Activated T-helper 17 cell treated with anti-CD3 and anti-CD28 coated beads, Interleukin-2, amount 50 U/mL, for 72 hours (primary cell): ENCODE data around the gene CIB4. TPM values are rescaled to one million over a fixed set of nuclear protein-coding genes. Genes with fewer than 3 reads are reported as not detected.

Experiments
- ATAC-seq: fragments of 150-1000 bp; cut with Tn5 transposase; replicated peaks from 2 replicates; pipeline ENCODE4 v1.10.0; 2021; ENCODE audit warnings: mild to moderate bottlenecking, moderate library complexity
- H3K27ac Mint-ChIP-seq: one replicate; pipeline ENCODE4 v1.8.0; 2022; ENCODE audit warnings: mixed read lengths
- H3K27me3 Mint-ChIP-seq: one replicate; pipeline ENCODE4 v1.8.0; 2022; ENCODE audit warnings: mixed read lengths
- H3K36me3 Mint-ChIP-seq: one replicate; pipeline ENCODE4 v1.8.0; 2022; ENCODE audit warnings: low read depth, mild to moderate bottlenecking, mixed read lengths
- H3K4me1 Mint-ChIP-seq: one replicate; pipeline ENCODE4 v1.8.0; 2022; ENCODE audit warnings: mixed read lengths
- H3K4me3 Mint-ChIP-seq: one replicate; pipeline ENCODE4 v1.8.0; 2022; ENCODE audit warnings: mild to moderate bottlenecking, mixed read lengths
- H3K9me3 Mint-ChIP-seq: one replicate; pipeline ENCODE4 v1.8.0; 2022; ENCODE audit warnings: mixed read lengths
- total RNA-seq, 2 donors: library from RNA; stranded (reverse); gene quantifications; one replicate each; pipeline ENCODE4 v1.2.3, GENCODE V29; 2022

The CIB4 gene
- total RNA-seq, 2 donors from 2014 or later, result not detected

DNA sequence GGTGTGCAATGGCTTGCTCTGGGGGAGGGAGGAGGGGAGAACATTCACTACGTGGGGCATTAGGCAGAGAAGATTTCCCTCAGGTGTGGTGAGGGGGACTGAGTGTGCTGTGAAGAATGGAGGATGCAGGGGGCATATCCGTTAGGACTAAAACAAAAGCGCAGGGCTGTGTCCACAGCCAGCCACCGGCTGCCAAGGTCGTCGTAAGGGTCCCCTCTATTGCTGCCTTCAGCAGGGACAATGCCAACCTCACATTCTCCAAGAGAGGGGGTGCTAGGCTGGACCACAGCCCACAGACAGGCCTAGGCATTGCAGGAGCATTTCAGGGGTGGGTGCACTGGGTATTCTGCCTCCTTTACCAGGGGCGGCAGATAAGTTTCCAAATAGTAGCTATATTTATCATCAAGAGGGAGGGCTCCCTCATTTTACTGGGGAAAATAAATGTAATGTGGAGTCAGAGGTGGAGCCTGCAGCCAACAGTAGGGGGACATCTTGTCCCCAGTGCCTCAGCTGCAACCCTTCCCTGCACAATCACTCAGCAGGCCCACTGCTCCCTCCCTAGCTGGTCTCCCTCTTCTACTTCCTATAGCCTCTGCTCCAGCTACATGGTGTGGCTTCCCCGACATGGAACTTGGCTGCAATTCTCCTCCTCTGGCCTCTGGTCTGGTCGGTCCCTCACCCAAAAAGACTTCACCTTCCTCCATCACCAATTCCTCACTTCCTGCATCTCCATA, 88.4 kb downstream of the CIB4 start:
- Mint-ChIP-seq H3K36me3 (no peaks in the 10 kb centered on the region), H3K27me3 (peaks cover 32% of the 10 kb centered on the region), H3K4me1 (no peaks in the 10 kb centered on the region), H3K4me3 (no peak overlapping the region), H3K27ac (no peak overlapping the region), H3K9me3 (no peaks in the 10 kb centered on the region)
- no peak for ATAC-seq

DNA sequence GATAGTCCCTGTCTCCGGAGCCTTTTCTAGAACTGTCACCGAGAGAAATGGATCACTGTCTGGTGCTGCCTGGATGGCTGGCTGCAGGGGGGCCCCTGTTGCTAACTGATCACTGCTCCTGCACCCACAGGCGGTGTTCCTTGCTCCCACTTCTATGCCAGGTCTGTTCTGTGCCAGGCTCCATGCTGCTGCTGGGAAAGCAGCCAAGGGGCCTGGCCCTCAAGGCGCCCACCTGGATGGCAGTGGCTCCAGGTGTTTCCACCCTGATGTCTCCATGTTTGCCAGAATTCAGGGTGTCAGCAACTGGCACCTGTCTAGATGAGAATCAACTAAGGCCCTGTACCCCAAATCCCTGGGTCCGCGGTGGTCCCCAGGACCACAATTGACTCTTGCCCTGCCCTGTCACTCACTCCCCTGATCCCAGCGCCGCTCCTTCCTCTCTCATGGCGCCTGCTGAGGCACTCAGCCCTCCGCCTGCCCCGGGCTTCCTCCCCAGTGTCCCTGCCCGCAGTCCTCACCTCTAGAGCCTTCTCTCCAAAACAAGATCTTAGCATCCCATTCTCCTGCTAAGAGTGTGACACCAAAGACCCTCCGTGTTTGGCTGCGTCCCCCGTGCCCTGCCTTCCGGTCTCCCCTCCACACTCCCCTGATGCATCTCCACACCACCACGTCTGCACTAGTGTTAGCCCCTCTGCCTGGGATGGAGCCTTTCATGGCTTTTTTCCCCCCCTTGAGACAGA, 90.7 kb downstream of the CIB4 start:
- no peak overlapping the region for H3K4me3 Mint-ChIP-seq

DNA sequence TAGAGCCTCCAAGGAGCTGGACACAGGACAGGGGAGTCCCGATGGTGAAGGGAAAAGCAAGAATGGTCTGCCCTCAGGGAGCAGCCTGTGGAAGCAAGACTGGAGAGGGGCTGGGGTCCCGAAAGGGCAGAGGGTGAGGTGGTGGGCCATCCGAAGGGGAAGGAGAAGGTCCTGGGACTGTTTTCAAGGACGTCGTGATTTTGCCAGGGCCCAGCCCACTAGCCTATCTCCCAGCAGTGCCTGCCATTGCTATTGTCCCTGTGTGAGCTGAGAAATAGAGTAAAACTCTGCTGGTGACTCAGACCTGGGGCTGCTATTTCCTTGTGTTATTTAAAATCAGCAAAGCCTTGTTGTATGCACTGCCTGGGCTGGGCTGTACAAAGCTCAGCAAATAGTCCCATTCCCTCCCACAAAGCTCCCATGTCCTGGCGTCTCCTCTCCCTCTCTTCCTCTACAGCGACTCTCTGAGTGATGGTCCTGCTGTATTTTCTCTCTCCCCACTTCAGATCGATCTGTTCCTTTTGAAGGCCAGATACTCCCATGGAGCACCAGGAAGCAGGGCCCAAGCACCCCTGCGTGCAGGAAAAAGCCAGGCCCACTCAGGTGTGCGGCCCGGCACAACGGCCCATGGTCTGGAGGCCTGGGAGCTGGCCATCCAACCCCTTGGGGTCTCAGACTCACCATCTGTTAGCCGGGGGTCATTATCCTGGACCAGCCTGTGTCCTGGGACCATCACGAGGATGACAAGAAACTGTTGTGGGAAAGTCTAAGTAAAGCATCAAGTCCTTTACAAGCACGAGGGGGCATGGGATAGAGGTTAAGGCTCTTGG, 98.3 kb downstream of the CIB4 start:
- no peak for ATAC-seq
- Mint-ChIP-seq H3K4me1 (no peaks in the 10 kb centered on the region), H3K27me3 (peaks cover 4% of the 10 kb centered on the region), H3K9me3 (no peaks in the 10 kb centered on the region), H3K36me3 (no peaks in the 10 kb centered on the region), H3K4me3 (no peak overlapping the region), H3K27ac (no peak overlapping the region)

More for the DNA sequence above, 90.7 kb downstream of the CIB4 start:
- Mint-ChIP-seq H3K27me3 (peaks cover 23% of the 10 kb centered on the region), H3K27ac (no peak overlapping the region), H3K36me3 (no peaks in the 10 kb centered on the region), H3K4me1 (no peaks in the 10 kb centered on the region), H3K9me3 (no peaks in the 10 kb centered on the region)
- no peak for ATAC-seq

DNA sequence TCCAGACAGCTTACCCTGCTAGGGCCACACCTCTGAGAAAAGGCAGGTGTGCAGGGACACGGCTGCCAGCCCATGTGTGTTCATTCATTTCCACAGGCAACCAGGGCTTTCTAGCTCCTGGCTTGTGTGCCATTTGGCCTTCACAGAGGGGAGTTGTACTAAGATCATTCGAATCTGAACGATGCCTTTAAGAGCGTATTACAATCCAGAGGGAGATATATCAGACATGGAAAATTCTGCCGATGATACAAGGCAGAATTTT, 99.0 kb downstream of the CIB4 start:
- Mint-ChIP-seq H3K27me3 (peaks cover 4% of the 10 kb centered on the region), H3K27ac (no peak overlapping the region), H3K36me3 (no peaks in the 10 kb centered on the region), H3K4me1 (no peaks in the 10 kb centered on the region), H3K9me3 (no peaks in the 10 kb centered on the region), H3K4me3 (no peak overlapping the region)
- no peak for ATAC-seq

DNA sequence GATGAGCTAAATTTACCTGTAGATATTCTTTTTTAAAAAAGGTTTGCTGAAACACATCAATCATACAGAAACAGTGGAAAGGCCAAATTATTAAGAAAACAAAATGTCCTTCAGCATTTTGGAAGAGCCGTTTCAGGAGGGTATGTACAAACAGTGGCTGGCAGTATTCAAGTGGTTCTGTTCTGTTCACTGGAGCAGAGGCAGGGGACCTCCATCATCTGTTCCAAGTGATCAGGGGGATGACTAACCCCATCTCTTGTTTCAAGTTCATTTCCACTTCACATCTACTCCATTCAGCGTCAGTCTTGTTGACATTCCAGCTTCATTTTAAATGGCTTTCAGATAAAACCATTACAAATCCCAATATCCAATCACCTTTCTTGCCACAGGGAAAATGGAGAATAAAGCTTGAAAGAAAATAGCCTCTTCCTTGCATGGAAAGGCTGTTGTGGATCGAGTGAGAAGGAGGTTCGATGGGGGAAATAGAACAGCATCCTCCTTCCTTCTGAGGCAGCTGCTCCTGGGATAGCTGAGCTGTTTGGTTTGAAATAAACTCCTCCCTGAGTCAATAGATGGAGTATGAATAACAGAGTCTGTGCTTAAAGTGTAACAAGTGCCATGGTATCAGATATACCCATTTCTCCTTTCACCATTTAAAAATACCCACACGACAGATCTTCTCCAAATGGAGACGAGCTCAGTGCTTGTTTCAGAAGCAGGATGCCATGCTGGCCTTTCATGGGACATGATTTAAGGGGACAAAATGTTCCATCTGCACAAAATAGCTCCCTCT, 99.6 kb downstream of the CIB4 start:
- Mint-ChIP-seq H3K4me3 (no peak overlapping the region), H3K9me3 (no peaks in the 10 kb centered on the region), H3K4me1 (no peaks in the 10 kb centered on the region), H3K27me3 (peaks cover 6% of the 10 kb centered on the region), H3K27ac (no peak overlapping the region), H3K36me3 (no peaks in the 10 kb centered on the region)
- ATAC-seq, result no peak

DNA sequence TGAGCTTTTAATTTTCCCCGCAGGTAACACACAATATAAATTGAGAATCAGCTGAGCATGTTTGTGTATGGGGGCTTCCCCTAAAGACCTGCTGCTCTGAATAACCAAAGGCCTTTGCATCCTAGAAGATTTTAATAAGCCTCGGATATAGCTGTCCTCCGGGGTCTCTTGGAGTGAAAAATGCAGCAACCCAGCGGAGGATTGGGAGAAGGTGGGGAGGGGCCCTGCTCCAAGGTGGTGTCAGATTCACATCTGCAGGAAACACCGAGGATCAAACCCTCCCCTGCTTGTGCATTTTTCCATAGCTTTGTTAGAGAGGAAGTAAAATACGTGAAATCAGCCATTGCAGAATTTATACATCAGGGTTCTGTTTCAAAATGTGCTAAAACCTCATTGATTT, 100.2 kb downstream of the CIB4 start:
- H3K4me3 Mint-ChIP-seq, result no peak overlapping the region
- no peaks in the 10 kb centered on the region for H3K4me1 Mint-ChIP-seq
- no peaks in the 10 kb centered on the region for H3K9me3 Mint-ChIP-seq
- no peak overlapping the region for H3K27ac Mint-ChIP-seq
- ATAC-seq, result no peak
- peaks cover 7% of the 10 kb centered on the region for H3K27me3 Mint-ChIP-seq
- no peaks in the 10 kb centered on the region for H3K36me3 Mint-ChIP-seq

DNA sequence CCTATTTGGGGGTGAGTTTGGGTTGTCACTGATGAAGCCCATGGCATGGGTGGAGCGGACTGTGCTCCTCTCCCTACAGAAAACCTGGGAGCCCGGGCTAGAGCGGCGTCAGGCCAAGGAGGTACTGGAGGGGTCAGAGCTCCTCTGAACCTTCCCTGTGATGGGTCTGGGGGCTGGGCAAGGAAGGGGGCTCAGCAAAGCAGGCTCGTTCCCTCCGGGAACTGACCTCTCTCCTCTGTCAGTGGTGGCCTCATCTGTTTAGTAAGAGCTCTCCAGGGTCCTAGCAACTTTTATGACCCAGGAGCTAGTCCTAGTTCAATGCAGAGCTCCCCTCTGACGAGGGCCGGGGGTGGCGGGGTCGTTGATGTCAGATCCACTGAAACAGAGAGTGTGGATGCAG, 100.9 kb downstream of the CIB4 start:
- no peaks in the 10 kb centered on the region for H3K9me3 Mint-ChIP-seq

DNA sequence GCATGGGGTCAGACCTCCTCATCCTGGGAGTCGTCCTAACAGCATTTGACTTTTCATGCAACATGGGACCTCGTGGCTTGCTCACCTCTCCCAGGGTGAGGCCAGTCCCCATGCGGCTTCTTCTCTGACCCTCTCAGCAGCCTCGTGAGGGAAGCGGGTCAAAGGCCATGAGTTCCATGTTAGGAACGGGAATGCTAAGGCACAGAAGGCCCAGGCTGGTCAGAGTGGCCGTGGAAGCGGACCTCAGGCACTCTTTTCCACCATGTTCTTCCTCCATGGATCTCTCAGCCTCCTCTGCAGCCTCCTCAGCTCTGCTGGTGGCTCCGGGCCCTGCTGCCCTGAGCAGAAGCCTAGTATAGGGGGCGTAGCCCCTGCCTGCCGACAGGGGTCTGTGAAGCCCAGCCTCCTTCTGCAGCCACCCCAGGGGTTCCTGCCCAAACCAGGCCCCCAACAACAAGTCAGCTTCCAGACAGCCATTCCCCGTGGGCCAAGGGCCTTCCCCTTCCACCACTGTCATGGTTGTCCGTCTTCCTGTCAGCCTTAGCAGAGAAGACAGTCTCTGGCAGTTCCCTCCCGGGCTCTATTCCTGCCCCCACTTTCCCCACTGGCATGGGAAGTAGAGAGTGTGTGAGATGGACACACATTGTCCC, 103.2 kb downstream of the CIB4 start:
- H3K9me3 Mint-ChIP-seq, result no peaks in the 10 kb centered on the region

More for the DNA sequence above, 100.9 kb downstream of the CIB4 start:
- H3K27ac Mint-ChIP-seq, result no peak overlapping the region
- H3K4me1 Mint-ChIP-seq, result no peaks in the 10 kb centered on the region
- no peaks in the 10 kb centered on the region for H3K36me3 Mint-ChIP-seq
- ATAC-seq, result no peak
- peaks cover 10% of the 10 kb centered on the region for H3K27me3 Mint-ChIP-seq
- no peak overlapping the region for H3K4me3 Mint-ChIP-seq

DNA sequence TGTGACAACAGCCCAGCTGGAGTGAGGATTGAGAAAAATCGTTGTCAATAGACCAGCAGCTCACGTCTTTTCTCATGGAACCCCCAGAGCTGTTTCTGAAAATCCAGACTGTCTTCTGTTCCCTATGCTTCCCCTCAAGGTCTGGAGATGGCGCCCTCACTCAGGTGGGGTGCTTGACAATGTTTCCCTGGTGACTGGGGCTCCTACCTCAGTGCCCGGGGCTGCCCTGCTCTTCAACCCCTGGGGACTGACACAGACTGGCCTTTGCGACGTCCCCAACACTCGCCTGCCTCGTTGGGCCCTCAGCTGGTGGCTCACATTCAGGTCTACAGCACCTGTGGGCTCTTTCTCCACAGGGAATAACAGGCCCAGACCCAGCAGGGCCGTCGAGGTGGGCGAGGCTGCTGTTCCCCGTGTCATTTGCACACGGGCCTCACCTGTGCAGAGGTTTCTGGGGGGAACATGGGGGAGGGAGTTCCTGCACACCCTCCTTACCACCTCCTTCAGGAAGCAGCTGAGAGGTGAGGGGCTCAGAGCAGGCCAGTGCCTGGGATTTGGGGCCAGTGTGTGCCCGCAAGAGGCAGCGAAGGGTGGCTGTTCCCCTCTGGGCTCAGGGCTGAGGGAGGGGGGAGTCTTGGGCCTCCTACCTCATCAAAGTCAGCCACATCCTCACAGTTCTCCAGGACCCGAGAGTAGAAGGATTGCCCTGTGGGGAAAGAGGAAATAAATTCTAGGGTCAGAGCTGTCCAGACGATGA, 103.9 kb downstream of the CIB4 start:
- H3K27me3 Mint-ChIP-seq, result peaks cover 7% of the 10 kb centered on the region
- no peak overlapping the region for H3K27ac Mint-ChIP-seq
- H3K36me3 Mint-ChIP-seq, result no peaks in the 10 kb centered on the region
- H3K4me3 Mint-ChIP-seq, result no peak overlapping the region
- H3K9me3 Mint-ChIP-seq, result no peaks in the 10 kb centered on the region
- ATAC-seq, result no peak
- no peaks in the 10 kb centered on the region for H3K4me1 Mint-ChIP-seq

More for the DNA sequence above, 103.2 kb downstream of the CIB4 start:
- no peak for ATAC-seq
- peaks cover 10% of the 10 kb centered on the region for H3K27me3 Mint-ChIP-seq
- H3K27ac Mint-ChIP-seq, result no peak overlapping the region
- H3K4me3 Mint-ChIP-seq, result no peak overlapping the region
- no peaks in the 10 kb centered on the region for H3K36me3 Mint-ChIP-seq
- H3K4me1 Mint-ChIP-seq, result no peaks in the 10 kb centered on the region

DNA sequence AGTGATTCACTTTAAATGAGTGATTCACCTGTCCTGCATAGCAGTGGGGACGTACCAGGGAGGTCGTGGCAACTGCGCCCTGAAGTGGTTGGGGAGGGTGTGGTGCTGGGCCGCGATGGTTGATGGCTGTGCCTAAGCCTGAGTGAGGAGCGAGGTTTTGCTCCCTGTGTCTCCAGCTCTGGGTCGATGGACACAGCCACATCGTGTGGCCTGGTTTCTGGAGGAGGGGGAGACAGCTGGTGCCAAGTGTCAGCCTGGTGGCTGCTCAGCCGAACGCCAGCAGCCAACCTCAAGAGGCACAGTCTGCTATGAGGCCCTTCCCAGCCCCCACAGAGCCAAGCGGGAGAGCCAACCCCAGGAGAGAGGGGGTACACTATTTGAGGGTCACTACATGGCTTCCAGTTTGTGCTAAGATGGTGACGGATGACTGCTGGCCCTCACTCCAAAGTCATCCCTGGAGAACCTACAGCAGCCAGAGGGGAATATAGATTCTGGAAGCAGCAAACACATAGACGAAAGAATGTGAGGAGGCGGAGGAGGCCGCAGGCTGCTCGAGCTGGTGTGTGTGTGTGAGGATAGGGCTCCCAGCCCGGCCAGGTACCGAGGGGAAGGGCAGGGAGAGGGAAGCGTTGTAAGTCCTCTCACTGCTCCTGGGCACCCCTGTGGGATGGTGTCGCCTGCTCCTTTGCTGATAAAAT, 104.6 kb downstream of the CIB4 start:
- H3K27me3 Mint-ChIP-seq, result peaks cover 7% of the 10 kb centered on the region
- H3K4me3 Mint-ChIP-seq, result no peak overlapping the region
- no peaks in the 10 kb centered on the region for H3K9me3 Mint-ChIP-seq
- no peaks in the 10 kb centered on the region for H3K4me1 Mint-ChIP-seq
- no peaks in the 10 kb centered on the region for H3K36me3 Mint-ChIP-seq
- H3K27ac Mint-ChIP-seq, result no peak overlapping the region
- no peak for ATAC-seq

DNA sequence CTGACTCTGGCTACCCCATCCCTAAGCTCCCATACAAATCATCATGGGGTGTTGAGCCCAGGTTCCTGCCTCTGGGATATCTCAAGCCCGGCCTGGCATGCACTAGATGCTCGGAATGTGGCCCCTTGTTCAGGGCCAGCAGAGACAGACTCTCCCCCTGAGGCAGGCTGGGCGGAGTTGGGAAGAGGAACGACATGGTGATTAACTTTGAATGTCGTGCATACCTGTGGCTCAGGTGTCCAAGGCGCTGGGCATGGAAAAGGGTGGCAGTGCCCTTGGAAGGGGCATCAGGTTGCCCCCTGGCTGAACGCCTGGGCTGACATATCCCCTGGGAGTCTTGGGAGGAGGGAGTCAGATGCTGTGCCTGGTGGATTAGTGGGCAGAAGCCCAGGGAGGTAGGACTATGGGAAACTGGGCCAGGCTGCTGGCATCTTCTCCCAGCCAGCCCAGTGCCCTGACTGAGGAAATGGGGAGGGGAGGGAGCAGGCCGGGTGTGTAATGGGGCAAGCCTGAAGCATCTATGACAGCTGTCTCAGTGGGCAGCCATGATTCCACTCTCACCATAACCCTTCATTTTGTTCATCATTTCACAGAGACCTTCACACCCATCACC, 105.4 kb downstream of the CIB4 start:
- peaks cover 7% of the 10 kb centered on the region for H3K27me3 Mint-ChIP-seq
- no peaks in the 10 kb centered on the region for H3K36me3 Mint-ChIP-seq
- ATAC-seq, result no peak
- no peaks in the 10 kb centered on the region for H3K9me3 Mint-ChIP-seq
- no peaks in the 10 kb centered on the region for H3K4me1 Mint-ChIP-seq
- no peak overlapping the region for H3K27ac Mint-ChIP-seq
- no peak overlapping the region for H3K4me3 Mint-ChIP-seq

DNA sequence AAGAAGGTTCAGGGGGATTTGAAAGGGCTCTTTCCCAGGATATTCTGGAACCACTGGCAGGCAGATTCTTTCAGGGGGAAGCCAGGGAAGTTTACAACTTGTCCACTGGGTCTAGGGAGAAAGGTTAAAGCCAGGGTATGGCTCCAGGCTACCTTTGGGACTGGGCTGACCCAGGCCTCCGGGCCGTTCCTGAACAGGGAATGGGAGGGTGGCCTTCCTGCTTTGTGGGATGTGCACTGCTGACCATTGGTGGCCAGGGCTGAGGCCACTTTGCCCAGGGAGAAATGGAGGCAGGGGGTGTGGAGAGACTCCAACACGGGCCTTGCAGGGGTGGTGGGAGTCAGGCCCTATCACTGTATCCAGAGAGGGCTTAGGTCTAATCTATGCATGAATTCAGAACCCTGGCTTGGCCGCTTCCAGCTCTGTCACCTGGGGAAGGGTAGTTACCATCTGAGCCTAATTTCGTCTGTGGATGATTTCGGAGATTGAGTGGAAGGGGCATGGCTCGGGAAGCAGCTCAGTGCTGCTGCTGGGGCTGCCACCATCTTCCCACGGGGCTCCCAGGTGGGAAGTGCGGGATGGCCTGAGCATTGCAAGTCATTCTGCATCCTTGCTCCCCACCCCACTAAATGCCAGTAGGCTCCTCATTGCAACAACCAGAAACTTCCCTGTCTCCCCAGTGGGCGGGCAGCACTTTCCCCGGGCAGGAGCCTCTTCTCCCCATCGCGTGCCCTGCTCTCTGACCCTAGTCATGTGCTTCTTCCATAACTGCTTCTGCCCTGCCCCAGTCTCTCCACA, 106.1 kb downstream of the CIB4 start:
- H3K9me3 Mint-ChIP-seq, result no peaks in the 10 kb centered on the region
- no peaks in the 10 kb centered on the region for H3K4me1 Mint-ChIP-seq
- H3K27ac Mint-ChIP-seq, result no peak overlapping the region
- ATAC-seq, result no peak
- no peaks in the 10 kb centered on the region for H3K36me3 Mint-ChIP-seq
- H3K27me3 Mint-ChIP-seq, result peaks cover 11% of the 10 kb centered on the region
- H3K4me3 Mint-ChIP-seq, result no peak overlapping the region
